DMS153 treated with DMSO at 0.1 percent for 48 hours (cell line): ENCODE data around the gene TPT1.

Experiments used
- DNase-seq: peaks from one replicate; lab custom pipeline; 2025; ENCODE audit not compliant: unreplicated experiment; lab: John Stamatoyannopoulos, UW

Gene TPT1

GRCh38 chr13:45335397-45336024 is 5.5 kb downstream of the TPT1 start:
- no peak for DNase-seq

DNA sequence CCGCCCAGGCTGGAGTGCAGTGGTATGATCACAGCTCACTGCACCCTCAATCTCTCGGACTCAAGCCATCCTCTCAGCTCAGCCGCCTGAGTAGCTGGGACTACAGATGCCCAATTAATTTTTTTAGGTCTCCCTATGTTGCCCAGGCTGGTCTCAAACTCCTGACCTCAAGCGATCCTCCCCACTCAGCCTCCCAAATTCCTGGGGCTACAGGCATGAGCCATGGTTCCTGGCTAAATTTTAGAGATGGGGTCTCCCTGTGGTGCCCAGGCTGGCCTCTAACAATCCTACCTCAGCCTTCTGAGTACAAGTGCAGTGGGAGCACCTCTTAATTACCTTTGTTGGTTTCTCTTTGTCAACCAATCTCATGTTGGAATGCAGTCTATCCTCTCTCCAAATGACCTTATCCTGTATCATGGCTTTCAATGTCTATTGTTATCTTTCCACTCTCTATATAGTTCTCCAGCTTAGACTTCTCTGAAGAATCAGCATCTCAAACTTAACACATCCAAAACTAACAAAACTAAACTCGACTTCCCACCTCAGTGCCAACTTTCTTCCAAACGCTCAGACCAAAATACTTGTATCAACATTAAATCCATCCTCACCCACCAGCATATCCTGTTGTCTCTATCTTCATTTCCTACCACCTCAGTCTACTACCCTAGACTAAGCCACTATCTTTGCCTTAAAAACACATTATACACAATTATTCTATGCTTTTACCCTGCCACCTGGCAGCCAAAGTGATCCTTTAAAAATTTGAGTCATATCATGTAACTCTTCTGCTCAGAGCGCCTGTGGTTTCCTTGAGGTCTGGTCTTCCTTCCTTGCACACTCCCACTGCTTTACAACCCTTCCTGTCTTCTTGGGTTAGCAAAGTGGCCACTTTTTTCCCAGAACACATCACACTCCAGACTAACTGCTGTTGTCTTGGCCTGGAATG is 6.7 kb downstream of the TPT1 start:
- DNase-seq = no peak

DNA sequence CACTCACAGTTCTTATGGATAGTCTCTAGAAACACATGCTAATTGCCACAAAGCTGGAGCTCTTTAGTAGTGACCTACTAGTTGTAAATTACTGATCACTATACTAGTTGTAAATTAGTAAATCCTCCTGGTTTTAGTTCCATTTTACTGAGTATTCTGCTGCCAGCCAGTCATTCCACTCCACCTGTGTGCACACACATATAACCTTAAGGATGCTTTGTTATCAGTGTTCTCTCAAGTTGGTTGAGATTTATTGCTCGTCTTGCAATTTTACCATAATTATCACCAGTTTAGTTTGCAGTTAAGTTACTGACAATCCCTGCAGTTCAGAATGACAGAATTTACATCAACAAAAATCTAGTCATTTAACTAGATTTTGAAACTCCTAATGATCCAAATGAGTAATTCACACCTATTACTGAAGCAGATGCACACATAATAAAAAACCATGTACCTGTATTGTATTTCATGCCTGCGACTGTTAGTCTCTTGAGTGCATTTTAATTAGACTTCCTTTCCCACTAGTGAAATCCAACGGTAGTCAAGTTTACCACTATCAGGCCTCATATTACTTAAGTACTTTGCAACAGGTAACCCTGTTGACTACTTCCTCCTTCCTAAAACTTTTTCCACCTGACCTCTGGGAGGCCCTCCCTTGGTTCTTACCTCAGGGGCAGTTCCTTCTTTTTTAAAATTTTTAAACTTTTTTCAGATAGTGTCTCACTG is 7.6 kb downstream of the TPT1 start:
- no peak for DNase-seq

DNA sequence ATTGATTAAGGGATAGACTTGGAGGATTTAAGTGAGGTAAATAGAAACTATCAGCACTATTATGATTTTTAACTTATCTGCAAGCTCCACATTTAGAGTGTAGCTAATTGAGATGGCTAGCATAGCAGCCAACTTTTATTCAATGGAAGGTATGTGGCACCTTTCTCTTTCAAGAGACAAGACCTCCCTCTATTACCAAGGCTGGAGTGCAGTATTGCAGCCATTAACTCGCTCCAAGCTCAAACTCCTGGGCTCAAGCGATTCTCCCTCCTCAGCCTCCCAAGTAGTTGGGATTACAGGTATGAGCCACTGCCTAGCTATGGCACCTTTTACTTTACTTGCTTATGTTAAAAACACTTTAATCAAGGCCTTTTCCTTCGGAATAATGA is 8.2 kb downstream of the TPT1 start:
- DNase-seq = no peak

DNA sequence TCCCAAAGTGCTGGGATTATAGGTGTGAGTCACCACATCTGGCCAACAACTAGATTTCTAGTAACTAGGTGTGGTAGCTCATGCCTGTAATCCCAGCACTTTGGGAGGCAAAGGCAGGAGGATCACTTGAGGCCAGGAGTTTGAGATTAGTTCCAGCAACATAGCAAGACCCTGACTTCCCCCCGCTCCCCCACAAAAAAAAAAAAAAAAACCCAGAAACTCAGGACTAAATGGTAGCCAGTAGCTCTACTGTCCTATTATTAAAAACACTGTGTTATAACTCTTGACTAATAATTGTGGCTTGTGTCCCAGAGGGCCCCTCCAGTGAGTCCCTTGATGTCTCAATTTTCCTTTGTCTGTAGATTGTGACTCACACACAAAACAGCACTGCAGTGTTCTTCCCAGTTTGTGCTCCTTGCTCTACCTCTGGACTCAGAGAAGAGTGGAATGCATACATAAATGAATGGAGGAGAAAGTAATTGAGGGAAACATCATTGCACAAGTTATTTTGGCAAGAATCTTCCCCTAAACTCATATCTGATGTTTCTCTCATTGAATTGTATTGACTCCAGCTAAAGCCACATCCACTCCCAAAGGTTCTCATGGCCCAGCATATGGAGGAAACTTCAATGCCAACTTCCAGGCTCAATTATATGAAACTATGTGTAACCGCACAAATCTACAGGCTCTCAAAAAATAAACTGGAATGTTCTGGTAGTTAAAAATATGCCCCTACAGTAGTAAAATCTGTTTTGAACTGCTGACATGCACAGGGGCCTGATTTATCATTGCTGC is 8.8 kb downstream of the TPT1 start:
- DNase-seq = no peak

DNA sequence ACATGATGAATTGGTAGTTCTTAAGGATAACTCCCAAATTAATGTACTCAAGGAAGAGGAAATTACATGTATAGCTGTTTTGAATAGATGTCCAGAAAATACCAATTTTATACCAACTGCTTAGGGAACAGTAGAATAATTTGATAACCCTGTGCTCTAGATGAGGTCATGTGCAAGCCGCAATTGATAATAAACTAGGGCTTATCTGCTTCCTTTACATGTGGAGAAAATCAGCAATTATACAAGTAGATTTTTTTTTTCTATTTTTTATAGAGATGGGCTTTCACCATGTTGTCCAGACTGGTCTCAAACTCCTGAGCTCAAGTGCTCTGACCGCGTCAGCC is 9.3 kb downstream of the TPT1 start:
- DNase-seq = no peak

DNA sequence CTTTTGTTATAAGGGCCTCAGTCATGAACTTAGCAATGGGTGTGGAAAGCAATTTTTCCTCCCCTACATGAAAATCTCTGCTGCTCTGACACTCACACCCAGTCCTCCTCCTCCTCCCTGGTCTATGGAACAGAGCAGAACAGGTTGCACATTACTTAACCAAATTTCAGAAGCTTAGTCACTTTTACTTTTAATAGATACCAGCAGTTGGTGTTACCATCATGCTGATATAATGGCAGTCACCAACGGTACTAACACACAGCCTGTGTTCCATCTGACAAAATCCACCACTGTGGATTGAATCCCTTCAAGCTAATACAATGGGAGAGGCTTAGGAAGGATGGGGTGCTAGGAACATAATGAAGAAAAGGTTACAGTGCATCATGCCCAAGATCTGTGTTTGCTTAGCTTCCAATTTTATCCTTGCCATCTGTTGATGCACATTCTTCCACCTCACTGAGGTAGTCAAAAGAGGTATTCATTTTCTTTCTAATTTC is 9.8 kb downstream of the TPT1 start:
- DNase-seq = no peak

GRCh38 chr13:45328661-45329111 is 12.3 kb downstream of the TPT1 start:
- no peak for DNase-seq

DNA sequence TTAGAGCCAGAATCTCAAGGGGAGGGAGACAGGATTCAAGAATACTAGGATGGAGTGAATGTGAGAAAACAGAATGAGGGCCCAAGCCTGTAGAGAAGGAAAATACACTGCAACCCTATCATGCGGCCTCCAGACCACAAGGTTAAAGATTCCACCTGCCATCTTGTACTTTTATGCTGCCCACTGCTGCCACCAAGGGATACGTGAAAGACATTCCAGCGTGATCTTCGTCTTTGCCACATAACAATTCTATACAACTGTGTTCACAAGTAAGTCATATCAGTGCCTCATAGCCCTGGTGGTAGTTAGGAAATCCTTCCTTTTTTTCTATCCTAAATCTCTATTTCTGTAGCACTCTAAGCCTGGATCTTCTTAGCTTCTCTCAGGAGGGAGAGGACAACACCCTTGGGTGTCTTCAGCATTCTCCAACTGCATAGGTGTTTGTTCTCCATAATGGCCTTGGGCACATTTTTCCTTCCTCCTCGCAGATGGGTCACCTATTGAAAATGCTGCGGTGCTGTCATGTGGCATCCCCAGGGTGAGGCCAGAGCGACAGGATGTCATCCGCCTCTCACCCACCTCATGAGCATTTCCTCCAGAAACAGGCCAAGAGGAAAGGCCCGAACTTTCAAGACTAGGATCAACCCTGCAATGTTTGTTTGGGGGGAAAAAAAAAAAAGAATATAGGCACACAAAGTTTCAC is 13.6 kb downstream of the TPT1 start:
- no peak for DNase-seq

- DNase-seq = no peak
Observed at GRCh38 chr13:45325806-45326205, 15.2 kb downstream of the TPT1 start.

GRCh38 chr13:45320876-45321629 is 19.9 kb downstream of the TPT1 start:
- no peak for DNase-seq

DNA sequence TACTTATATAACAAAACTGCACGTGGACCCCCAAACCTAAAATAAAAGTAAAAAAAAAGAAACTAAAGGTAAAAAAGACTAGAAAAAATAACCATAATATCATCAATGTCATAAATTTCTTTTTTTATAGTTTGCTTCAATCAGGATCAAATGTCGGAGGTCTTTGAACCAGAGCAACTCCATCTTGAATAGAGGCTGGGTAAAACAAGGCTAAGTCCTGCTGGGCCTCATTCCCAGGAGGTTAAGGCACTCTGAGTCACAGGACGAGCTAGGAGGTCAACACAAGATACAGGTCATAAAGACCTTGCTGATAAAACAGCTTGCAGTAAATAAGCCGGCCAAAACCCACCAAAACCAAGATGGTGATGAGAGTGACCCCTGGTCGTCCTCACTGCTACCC is 24.0 kb downstream of the TPT1 start:
- no peak for DNase-seq

DNA sequence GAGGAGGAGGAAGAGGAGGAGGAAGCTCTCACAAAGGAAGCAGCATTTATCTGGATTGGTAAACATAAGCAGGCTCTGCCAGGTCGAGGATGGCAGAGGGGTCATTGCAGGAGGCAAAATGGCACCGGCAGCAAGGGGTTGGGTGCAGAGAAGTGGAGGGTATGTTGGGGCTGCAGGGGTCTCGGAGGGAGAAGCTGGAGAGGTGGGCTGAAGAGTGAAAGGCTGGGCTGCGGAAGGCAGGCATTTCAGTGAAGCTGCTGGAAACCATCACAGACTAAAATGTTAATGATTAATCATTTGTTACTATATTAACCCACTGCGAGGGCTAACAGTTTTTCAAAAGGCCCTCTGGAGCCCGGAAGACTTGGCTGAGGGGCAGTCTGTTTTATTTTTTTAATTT is 24.6 kb downstream of the TPT1 start:
- no peak for DNase-seq

GRCh38 chr13:45315520-45316167 is 25.3 kb downstream of the TPT1 start:
- no peak for DNase-seq

GRCh38 chr13:45314822-45315221 is 26.2 kb downstream of the TPT1 start:
- no peak for DNase-seq

DNA sequence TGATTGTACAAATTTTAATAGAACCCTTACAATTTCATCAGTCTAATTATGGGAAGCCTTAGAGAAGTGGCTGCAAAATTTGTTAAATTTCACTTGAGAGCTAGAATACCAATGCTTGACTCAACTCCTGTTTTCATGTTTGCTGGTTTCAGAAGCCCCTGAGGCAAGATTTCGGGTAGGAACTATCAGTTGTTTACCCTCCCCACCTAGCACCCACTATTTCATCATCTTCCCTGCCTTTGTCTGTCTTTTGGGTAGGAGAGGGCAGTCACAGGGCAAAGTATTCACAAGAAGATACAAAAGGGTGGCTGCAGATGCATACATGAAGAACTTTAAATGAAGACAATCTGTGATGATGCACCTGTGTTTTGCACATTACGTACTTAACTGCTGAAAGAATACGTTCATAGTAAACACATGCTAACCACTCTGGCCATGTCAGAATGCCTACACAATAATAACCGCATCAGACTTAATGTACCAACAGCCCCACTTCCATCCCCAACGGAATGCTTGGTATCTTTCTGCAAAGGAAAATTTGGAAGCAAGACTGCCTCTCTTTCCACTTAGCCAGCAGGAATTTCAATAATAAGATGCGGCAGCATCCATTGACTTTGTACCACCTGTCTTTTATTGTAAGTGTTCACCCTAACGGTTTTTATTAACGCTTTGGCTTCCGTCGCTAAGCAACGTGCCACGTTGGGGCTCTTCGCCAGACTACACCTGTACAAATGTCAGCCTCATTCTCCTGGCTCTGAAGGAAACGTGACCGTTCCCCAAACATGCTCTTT is 30.4 kb downstream of the TPT1 start:
- peak; percentile 72 for DNase-seq

DNA sequence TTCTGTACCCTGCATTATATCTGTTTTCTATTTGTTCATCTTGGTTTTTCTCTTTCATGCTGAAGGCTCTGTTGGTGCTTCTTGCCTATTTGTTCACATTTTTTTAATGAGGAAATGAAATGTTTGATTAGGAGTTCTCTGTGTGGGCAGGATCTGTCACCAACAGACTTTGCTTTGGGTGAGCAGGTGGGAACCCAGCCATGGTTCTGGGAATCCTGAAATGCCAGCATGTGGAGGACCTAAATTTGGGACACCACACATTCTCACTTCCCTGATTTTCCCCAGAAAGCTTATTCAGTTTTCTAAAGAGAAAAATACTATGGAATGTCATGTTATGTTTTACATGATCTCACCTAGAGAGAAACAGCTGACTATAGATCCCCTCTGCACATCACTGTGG is 34.0 kb downstream of the TPT1 start:
- DNase-seq = no peak

DNA sequence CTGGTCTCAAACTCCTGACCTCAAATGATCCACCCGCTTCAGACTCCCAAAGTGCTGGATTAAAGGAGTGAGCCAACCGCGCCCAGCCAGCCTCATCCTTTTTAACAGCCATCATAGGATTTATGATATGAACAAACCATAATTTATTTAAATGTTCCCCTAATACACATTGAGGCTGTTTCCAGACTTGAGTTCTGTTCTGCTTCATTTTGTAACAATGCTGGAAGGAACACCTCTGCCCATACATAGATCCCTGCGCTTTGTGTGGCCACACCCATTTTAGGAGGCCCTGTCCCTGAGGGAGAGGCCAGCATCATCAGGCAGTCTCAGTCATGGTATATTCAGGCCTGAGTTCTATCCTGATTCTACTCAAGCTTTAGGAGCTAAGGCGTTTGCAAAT is 35.9 kb downstream of the TPT1 start:
- no peak for DNase-seq
